Posterior cingulate gyrus (tissue), 11 donors: ENCODE measurements around the gene CPNE6.
"Not testable (repeated sequence)": the region's sequence is repeated elsewhere in the genome, so short reads cannot be mapped to it uniquely, and the experiment has no call there.

ENCODE experiments used
- DNase-seq, 10 donors: peaks; one replicate each; pipeline versions ENCODE4 v3.0.0 to v3.0.0-alpha.2; 2020 to 2021; ENCODE audit warnings: mixed read lengths in 3 of 10
- intact Hi-C: fragments of 100-400 bp; cut with DNase I; formaldehyde crosslinking; loops from one replicate; pipeline ENCODE4 v1.15.1; 2023

Gene CPNE6

GRCh38 chr14:24096545-24097181 lies 25.3 kb downstream of the CPNE6 start:
- DNase-seq = peak in 2 of 10 donors; percentile 24 to 55
- intact Hi-C loops = no loop called here

GRCh38 chr14:24098229-24098926 lies 27.0 kb downstream of the CPNE6 start:
- intact Hi-C loops = no loop called here
- peak in 2 of 10 donors; percentile 54 to 65 for DNase-seq

GRCh38 chr14:24098927-24099813 lies 27.8 kb downstream of the CPNE6 start:
- intact Hi-C loops = no loop called here

GRCh38 chr14:24100197-24100981 lies 29.0 kb downstream of the CPNE6 start:
- intact Hi-C loops = no loop called here

More at GRCh38 chr14:24098927-24099813, 27.8 kb downstream of the CPNE6 start:
- DNase-seq = peak in 4 of 10 donors; percentile 17 to 80 (median 48)

GRCh38 chr14:24100982-24101494 lies 29.7 kb downstream of the CPNE6 start:
- intact Hi-C loops = no loop called here
- peak in 2 of 10 donors; percentile 7 to 12 for DNase-seq

More at GRCh38 chr14:24100197-24100981, 29.0 kb downstream of the CPNE6 start:
- peak in 2 of 10 donors; percentile 2 to 9 for DNase-seq

GRCh38 chr14:24102357-24103048 lies 31.1 kb downstream of the CPNE6 start:
- DNase-seq = peak in 3 of 10 donors; percentile 5 to 63 (median 52)
- intact Hi-C loops = no loop called here

- DNase-seq = peak in 2 of 10 donors; percentile 33 to 62
- intact Hi-C loops = no loop called here
These were observed 32.1 kb downstream of the CPNE6 start for GRCh38 chr14:24103451-24103850.

DNA sequence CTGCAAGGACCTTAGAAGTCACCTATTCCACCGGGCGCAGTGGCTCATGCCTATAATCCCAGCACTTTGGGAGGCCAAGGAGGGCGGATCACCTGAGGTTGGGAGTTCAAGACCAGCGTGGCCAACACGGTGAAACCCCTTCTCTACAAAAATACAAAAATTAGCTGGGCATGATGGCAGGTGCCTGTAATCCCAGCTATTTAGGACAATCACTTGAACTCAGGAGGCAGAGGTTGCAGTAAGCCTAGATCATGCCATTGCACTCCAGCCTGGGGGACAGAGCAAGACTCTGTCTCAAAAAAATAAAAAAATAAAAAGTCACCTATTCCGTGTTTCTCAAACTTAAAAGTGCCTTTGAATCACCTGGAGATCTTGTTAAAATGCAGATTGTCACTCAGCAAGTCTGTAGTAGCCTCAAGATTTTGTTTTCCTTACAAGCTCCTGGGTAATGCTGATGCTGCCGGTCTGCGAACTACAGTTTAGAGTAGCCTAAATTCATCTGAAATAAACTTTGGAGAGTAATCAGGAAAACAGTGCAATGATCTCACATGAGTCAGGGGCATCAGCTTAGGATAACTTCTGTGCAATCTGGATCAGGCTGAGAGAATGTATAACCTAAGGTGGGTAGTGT lies 34.4 kb downstream of the CPNE6 start:
- intact Hi-C loops = not testable (repeated sequence)
- DNase-seq = peak in 1 of 10 donors; percentile 18

DNA sequence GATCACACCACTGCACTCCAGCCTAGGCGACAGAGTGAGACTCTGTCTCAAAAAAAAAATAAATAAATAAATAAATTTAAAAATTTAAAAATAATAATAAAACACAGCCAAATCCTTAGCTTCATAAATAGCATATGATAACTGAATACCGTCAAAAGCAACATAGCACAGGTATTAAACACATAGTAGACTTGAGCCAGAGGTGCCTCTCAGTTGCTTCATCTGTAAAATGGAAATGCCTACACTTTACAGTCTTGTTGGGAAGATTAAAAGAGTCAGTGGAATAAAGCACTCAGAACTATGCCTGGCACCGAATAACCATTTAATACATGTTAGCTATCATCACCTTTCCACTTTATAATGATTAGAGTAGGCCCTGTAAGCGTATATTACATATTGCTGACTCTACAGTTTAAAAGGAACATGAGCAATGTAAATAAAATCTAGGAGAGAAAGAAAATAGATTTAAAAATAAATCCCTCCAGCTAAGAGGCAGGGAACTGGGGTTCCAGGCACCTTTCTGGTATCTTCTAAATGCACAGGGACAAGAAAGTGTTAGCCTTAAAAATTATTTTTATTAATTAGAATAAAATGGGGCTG lies 35.4 kb downstream of the CPNE6 start:
- intact Hi-C loops = no loop called here

DNA sequence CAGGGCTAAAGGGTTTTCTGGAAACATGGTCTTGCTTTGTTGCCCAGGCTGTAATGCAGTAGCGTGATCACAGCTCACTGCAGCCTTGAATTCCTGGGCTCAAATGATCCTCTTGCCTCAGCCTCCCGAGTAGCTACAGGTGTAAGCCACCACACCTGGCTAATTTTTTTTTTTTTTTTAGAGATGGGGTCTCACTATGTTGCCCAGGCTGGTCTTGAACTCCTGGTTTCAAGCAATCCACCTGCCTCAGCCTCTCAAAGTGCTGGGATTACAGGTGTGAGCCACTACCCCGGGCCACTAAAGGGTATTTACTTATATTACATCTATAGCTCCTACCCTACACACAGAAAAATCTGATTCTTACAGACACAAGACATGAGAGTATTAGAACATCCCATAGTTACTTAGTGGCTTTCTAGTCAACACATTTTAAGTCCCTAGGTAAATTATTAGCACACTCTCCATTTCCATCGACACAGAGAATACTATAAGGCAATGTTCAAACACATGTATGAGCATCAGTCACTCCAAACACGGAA lies 37.0 kb downstream of the CPNE6 start:
- intact Hi-C loops = no loop called here
- DNase-seq = no peak

More for the DNA sequence above, 35.4 kb downstream of the CPNE6 start:
- DNase-seq = no peak

DNA sequence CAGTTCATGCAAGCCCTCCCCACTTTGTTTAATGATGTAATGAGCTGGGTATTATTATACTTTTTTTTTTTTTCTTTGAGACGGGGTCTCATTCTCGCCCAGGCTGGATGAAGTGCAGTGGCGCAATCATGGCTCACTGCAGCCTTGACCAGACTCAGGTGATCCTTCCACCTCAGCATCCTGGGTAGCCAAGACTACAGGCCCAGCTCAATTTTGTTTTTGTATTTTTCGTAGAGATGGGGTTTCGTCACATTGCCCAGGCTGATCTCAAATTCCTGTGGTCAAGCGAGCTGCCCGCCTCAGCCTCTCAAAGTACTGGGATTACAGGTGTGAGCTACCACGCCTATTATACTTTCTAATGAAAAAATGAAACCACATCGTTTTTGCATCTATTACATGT lies 38.7 kb downstream of the CPNE6 start:
- intact Hi-C loops = no loop called here
- DNase-seq = peak in 1 of 10 donors; percentile 34

- intact Hi-C loops = no loop called here
These were observed 39.2 kb downstream of the CPNE6 start for GRCh38 chr14:24110523-24110922.

DNA sequence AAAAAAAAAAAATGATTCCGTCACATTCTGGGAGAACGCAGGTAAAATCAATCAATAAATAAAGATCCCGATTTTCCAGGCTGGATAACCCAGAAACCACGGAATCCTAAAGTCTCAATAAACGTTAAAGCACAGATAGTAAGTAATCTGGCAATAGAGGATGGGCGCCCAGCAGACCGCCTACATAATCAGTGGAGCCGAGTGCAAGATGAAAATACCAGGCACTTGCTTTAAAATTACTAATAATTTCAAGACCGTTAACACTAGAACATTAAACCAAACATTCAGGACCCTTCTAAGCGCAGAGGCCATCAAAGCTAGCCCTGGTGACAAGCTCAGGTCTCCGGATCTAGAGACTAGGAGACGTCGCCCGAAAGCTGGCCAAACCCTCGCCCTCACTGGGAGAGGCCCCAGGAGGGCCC lies 42.0 kb downstream of the CPNE6 start:
- intact Hi-C loops = no loop called here
- DNase-seq = peak in 1 of 10 donors; percentile 55

More at GRCh38 chr14:24110523-24110922, 39.2 kb downstream of the CPNE6 start:
- DNase-seq = no peak

GRCh38 chr14:24113801-24114531 lies 42.6 kb downstream of the CPNE6 start:
- intact Hi-C loops = loop anchor here (1.0 to 2.0 kb wide), 3 partner anchors 27 to 47 kb away; partner anchors contain the start of genes EMC9, IRF9 and RNF31
- DNase-seq = peak; percentile 63 to 96 (median 79)

DNA sequence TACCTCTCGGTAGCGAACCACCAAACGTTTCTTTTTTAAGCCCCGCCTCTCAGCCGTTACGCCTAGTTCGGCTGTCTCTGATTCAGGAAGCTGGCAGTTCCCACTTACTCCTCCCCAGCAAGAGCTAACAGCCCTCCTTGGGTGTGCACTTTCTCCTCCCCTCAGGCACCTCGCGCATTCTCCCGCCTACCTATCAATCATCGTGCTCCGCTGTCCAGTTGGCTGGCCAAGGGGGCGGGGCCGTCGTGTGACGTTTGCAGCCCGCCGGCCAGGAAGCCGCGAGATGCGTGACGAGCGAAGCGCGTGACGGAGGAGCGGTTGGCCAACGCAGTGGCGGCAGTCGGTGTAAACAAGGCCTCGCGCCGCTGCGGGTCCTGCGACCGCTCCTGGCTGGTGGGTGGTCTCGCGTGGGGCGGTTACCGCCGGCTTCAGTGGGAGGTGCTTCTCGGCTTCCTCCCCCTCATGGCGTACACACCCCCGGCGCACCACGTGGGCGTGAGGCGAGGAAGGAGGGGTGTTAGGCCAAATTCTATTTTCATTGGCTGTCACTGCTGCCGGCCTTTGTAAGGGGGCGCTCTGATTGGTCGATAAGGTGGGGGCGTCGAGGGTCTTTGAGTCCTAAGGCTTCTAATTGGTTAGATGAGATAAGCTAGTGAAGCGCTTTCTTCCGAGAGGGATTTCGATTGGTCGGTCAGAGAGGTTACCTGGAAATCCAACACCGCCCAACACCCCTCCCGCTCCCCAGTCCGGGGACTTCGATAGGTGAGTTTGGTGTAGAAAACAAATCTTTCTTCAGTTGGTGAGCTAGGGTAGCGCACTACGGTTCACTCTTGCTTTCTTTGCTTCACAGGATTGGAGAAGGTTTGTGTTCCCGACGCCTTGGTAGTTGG lies 43.4 kb downstream of the CPNE6 start, which contains the start of the genes DCAF11 and NRL:
DCAF11 (plus strand) TSS at position 246 of the 890 bp plus-strand sequence. CDS start 818 bp downstream, outside the sequence.
NRL (minus strand) TSS at position 418 of the 890 bp plus-strand sequence. CDS start 32,101 bp downstream, outside the sequence.
- intact Hi-C loops = loop anchor here (1.0 to 2.0 kb wide), 3 partner anchors 26 to 47 kb away; partner anchors contain the start of genes EMC9, IRF9 and RNF31
- peak; percentile 96 to 100 (median 97) for DNase-seq
